Endothelial cell of coronary artery (primary cell): ENCODE results near the gene PTF1A. TPM values are rescaled to one million over a fixed set of nuclear protein-coding genes. Genes with fewer than 3 reads are reported as not detected.

Source experiments
- total RNA-seq: library from RNA; depleted of rRNA; stranded (reverse); fragments of >200 nt; gene quantifications from 2 replicates; pipeline ENCODE4 v1.2.3, GENCODE V29; 2014

PTF1A gene, protein sequence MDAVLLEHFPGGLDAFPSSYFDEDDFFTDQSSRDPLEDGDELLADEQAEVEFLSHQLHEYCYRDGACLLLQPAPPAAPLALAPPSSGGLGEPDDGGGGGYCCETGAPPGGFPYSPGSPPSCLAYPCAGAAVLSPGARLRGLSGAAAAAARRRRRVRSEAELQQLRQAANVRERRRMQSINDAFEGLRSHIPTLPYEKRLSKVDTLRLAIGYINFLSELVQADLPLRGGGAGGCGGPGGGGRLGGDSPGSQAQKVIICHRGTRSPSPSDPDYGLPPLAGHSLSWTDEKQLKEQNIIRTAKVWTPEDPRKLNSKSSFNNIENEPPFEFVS
- not detected in 2 replicates for total RNA-seq

GRCh38 chr10:23191764-23192711, at the start of gene PTF1A:
Gene PTF1A, plus strand, starts transcription at chr10:23192312. Its CDS starts 219 bp downstream, at chr10:23192531.

Other genes starting within 250 kb of the PTF1A start
- gene MSRB2, start 96.7 kb upstream of the PTF1A start, total RNA-seq, result 7.6 TPM in 2 replicates
- not detected in 2 replicates for gene C10orf67, start 152.5 kb downstream of the PTF1A start, total RNA-seq
- 3.2 and 4.7 TPM in 2 replicates for gene OTUD1, start 246.8 kb downstream of the PTF1A start, total RNA-seq